Neural progenitor cell (in vitro differentiated cells): ENCODE measurements around the gene PPP6R3. TPM values are rescaled to one million over a fixed set of nuclear protein-coding genes. Genes with fewer than 3 reads are reported as not detected.
"Not testable (repeated sequence)": the region's sequence is repeated elsewhere in the genome, so short reads cannot be mapped to it uniquely, and the experiment has no call there.

Experiments
- DNase-seq: peaks from one replicate; pipeline ENCODE4 v3.0.0-alpha.2; 2016; ENCODE audit warnings: low spot score
- H2AFZ ChIP-seq: fragments of 200-600 bp; sonication (generic); replicated peaks from 2 replicates; pipeline ENCODE4 v1.6.1; 2016; ENCODE audit warnings: antibody characterized with exemption
- H3F3A ChIP-seq: fragments of 200-600 bp; sonication (generic); 2 replicates; pipeline ENCODE4 v1.6.1; 2016; ENCODE audit warnings: antibody characterized with exemption, low read depth
- H3K27ac ChIP-seq: fragments of 200-600 bp; sonication (generic); 2 replicates; pipeline ENCODE4 v1.5.1; 2016; ENCODE audit warnings: mild to moderate bottlenecking
- H3K27me3 ChIP-seq: fragments of 200-600 bp; sonication (generic); 2 replicates; pipeline ENCODE4 v1.6.1; 2016; ENCODE audit warnings: mild to moderate bottlenecking, moderate library complexity
- H3K36me3 ChIP-seq: fragments of 200-600 bp; sonication (generic); 2 replicates; pipeline ENCODE4 v1.5.1; 2016
- H3K4me1 ChIP-seq: fragments of 200-600 bp; sonication (generic); 2 replicates; pipeline ENCODE4 v1.6.1; 2016; ENCODE audit warnings: mixed run types
- H3K4me2 ChIP-seq: fragments of 200-600 bp; sonication (generic); 2 replicates; pipeline ENCODE4 v1.6.1; 2016
- H3K4me3 ChIP-seq: fragments of 200-600 bp; sonication (generic); 2 replicates; pipeline ENCODE4 v1.5.1; 2016
- H3K79me2 ChIP-seq: fragments of 200-600 bp; sonication (generic); 2 replicates; pipeline ENCODE4 v1.6.1; 2016; ENCODE audit warnings: low read depth
- H3K9ac ChIP-seq: fragments of 200-600 bp; sonication (generic); 2 replicates; pipeline ENCODE4 v1.6.1; 2016
- H3K9me3 ChIP-seq: fragments of 200-600 bp; sonication (generic); 2 replicates; pipeline ENCODE4 v1.5.1; 2016; ENCODE audit warnings: low read depth
- H4K20me1 ChIP-seq: fragments of 200-600 bp; sonication (generic); 2 replicates; pipeline ENCODE4 v1.6.1; 2016; ENCODE audit warnings: low read depth
- H3K27ac Mint-ChIP-seq: 3 replicates; pipeline ENCODE4 v1.8.0; 2021; ENCODE audit warnings: mixed read lengths
- H3K27me3 Mint-ChIP-seq: 2 replicates; pipeline ENCODE4 v1.8.0; 2022; ENCODE audit warnings: low read depth, mild to moderate bottlenecking, inconsistent platforms, moderate library complexity, mixed read lengths; ENCODE audit not compliant: insufficient read depth
- H3K36me3 Mint-ChIP-seq: 3 replicates; pipeline ENCODE4 v1.8.0; 2021; ENCODE audit warnings: mixed read lengths
- H3K4me1 Mint-ChIP-seq: 3 replicates; pipeline ENCODE4 v1.8.0; 2021; ENCODE audit warnings: mixed read lengths
- H3K4me3 Mint-ChIP-seq: 3 replicates; pipeline ENCODE4 v1.8.0; 2021; ENCODE audit warnings: mild to moderate bottlenecking, moderate library complexity, mixed read lengths
- H3K9me3 Mint-ChIP-seq: 3 replicates; pipeline ENCODE4 v1.8.0; 2020; ENCODE audit warnings: mixed read lengths
- EZH2 ChIP-seq: fragments of 200-600 bp; sonication (generic); IDR thresholded peaks from 2 replicates; pipeline ENCODE4 v1.6.1; 2017; ENCODE audit warnings: antibody characterized with exemption, mild to moderate bottlenecking, moderate library complexity
- EZH2phosphoT487 ChIP-seq: fragments of 200-600 bp; sonication (generic); IDR thresholded peaks from 2 replicates; pipeline ENCODE4 v1.6.1; 2017; ENCODE audit warnings: antibody characterized with exemption
- total RNA-seq: library from RNA; depleted of rRNA; stranded (reverse); fragments of >200 nt; gene quantifications from 2 replicates; pipeline ENCODE4 v1.2.3, GENCODE V29; 2015; ENCODE audit warnings: low replicate concordance
- TF ChIP-seq, protein P1 (sequence below): fragments of 200-600 bp; sonication (generic); IDR thresholded peaks from 2 replicates; pipeline ENCODE4 v1.5.1; 2017; ENCODE audit warnings: antibody characterized with exemption, mild to moderate bottlenecking

Gene PPP6R3
- total RNA-seq, 1 donor from 2014 or later: 197 TPM

DNA sequence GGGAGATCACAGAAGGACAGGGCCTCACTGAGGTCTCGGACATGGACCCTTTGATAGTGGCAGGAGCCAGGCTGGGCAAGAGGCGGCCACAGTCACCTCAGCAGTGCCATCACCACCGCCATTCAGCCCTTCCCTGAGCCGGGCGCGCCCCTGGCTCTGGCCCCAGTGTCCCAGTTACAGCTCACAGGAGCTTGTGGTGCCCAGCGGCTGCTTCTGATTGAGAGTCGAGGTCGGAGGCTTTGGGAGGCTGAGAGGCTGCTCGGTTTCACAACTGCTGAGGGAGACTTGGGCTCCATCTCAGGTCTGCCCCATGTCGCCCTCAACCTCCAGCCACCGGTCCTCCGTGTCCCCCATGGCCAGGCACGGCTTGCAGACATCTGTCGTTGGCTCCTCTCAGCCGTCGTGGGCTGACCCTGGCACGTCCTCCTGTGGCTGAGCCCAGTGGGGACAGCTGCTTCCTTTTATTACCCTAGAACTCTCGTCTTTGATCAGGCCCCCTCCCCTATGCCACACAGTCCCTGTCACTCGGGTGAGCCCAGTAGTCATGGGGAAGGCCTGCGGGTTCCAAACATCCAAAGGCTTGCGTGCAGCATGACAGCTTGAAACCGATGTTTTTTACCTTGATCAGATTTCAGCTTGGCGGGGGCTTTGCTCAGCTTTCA, 28.4 kb upstream of the PPP6R3 start:
- Histone ChIP-seq H3F3A (no peaks in the 10 kb centered on the region), H4K20me1 (no peaks in the 10 kb centered on the region), H3K4me2 (no peak overlapping the region), H3K4me3 (no peak overlapping the region), H3K9ac (no peak overlapping the region), H3K9me3 (peaks cover 6% of the 10 kb centered on the region), H2AFZ (no peak overlapping the region), H3K36me3 (peaks cover 6% of the 10 kb centered on the region), H3K27ac (no peak overlapping the region), H3K27me3 (no peaks in the 10 kb centered on the region), H3K4me1 (no peaks in the 10 kb centered on the region), H3K79me2 (no peaks in the 10 kb centered on the region)
- peaks cover 5% of the 10 kb centered on the region for H3K27me3 Mint-ChIP-seq
- no peak for DNase-seq
- no peak overlapping the region for H3K27ac Mint-ChIP-seq
- H3K4me1 Mint-ChIP-seq: peaks cover 2% of the 10 kb centered on the region
- H3K4me3 Mint-ChIP-seq: no peak overlapping the region
- TF ChIP-seq EZH2phosphoT487 (no peak), EZH2 (no peak)
- TF ChIP-seq, protein P1, sequence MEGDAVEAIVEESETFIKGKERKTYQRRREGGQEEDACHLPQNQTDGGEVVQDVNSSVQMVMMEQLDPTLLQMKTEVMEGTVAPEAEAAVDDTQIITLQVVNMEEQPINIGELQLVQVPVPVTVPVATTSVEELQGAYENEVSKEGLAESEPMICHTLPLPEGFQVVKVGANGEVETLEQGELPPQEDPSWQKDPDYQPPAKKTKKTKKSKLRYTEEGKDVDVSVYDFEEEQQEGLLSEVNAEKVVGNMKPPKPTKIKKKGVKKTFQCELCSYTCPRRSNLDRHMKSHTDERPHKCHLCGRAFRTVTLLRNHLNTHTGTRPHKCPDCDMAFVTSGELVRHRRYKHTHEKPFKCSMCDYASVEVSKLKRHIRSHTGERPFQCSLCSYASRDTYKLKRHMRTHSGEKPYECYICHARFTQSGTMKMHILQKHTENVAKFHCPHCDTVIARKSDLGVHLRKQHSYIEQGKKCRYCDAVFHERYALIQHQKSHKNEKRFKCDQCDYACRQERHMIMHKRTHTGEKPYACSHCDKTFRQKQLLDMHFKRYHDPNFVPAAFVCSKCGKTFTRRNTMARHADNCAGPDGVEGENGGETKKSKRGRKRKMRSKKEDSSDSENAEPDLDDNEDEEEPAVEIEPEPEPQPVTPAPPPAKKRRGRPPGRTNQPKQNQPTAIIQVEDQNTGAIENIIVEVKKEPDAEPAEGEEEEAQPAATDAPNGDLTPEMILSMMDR: no peak
- peaks cover 21% of the 10 kb centered on the region for H3K9me3 Mint-ChIP-seq
- peaks cover 28% of the 10 kb centered on the region for H3K36me3 Mint-ChIP-seq

DNA sequence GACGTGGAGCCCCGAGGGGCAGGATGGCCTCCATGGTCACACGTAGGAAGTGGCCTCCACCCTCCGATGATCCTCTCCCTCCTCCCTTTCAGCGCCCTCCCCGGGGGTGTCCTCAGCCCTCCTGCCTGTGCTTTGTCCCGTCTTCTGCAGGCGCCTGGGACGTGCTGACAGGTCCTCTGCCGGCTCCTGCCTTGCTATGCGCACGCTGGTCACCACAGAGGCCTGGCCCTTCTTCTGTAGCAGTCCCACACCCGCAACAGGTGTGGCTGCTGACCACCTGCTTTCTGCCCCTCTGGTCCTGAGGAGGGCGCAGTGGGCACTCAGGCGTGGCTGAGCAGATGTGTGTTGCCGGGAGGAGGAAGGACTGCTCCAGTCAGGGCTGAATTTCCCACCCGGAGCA, 27.7 kb upstream of the PPP6R3 start:
- Histone ChIP-seq H3K27me3 (no peaks in the 10 kb centered on the region), H4K20me1 (no peaks in the 10 kb centered on the region), H3K27ac (no peak overlapping the region), H2AFZ (no peak overlapping the region), H3F3A (no peaks in the 10 kb centered on the region), H3K4me1 (no peaks in the 10 kb centered on the region), H3K36me3 (peaks cover 6% of the 10 kb centered on the region), H3K4me2 (no peak overlapping the region), H3K79me2 (no peaks in the 10 kb centered on the region), H3K9me3 (peaks cover 6% of the 10 kb centered on the region), H3K9ac (no peak overlapping the region), H3K4me3 (no peak overlapping the region)
- Mint-ChIP-seq H3K27ac (no peak overlapping the region), H3K4me3 (no peak overlapping the region), H3K9me3 (peaks cover 21% of the 10 kb centered on the region), H3K36me3 (peaks cover 29% of the 10 kb centered on the region), H3K27me3 (peaks cover 5% of the 10 kb centered on the region), H3K4me1 (peaks cover 5% of the 10 kb centered on the region)
- DNase-seq: no peak
- TF ChIP-seq EZH2phosphoT487 (no peak), EZH2 (no peak)
- TF ChIP-seq, protein P1: no peak

DNA sequence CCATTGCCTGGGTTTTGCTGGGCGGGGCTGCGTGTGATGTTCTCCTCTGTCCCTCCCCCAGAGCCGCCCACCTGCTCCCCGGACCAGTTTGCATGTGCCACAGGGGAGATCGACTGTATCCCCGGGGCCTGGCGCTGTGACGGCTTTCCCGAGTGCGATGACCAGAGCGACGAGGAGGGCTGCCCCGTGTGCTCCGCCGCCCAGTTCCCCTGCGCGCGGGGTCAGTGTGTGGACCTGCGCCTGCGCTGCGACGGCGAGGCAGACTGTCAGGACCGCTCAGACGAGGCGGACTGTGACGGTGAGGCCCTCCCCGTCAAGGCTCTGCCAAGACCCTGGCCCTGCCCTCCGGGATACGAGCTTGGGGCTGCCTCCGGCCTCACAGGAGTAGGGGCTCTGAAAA, 27.0 kb upstream of the PPP6R3 start:
- Mint-ChIP-seq H3K27ac (no peak overlapping the region), H3K9me3 (peaks cover 17% of the 10 kb centered on the region)

DNA sequence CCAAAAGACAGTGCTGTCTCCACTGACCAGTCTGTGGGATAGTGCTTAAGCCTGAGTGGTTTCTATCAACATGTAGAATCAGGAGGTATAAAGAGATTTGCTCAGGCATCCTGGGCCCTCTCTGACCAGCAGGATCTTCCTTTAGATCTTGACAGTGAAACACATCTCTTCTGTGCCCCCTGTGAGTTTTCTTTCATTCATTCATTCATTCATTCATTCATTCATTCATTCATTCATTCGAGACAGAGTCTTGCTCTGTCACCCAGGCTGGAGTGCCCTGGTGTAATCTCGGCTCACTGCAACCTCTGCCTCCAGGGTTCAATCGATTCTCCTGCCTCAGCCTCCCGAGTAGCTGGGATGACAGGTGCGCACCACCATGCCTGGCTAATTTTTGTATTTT, 26.4 kb upstream of the PPP6R3 start:
- Mint-ChIP-seq H3K36me3 (peaks cover 21% of the 10 kb centered on the region), H3K9me3 (peaks cover 13% of the 10 kb centered on the region)
- not testable (repeated sequence) for H3K9me3 ChIP-seq, H4K20me1 ChIP-seq, H3K4me1 Mint-ChIP-seq, H3F3A ChIP-seq, H3K27ac Mint-ChIP-seq, H3K4me3 Mint-ChIP-seq, H3K36me3 ChIP-seq, H3K27ac ChIP-seq, H3K4me1 ChIP-seq, H3K27me3 Mint-ChIP-seq, H3K27me3 ChIP-seq, H3K4me2 ChIP-seq, H3K79me2 ChIP-seq, H3K9ac ChIP-seq, DNase-seq, H2AFZ ChIP-seq, H3K4me3 ChIP-seq

More for the DNA sequence above, 27.0 kb upstream of the PPP6R3 start:
- H3K4me1 Mint-ChIP-seq: peaks cover 5% of the 10 kb centered on the region
- DNase-seq: no peak
- Histone ChIP-seq H3K79me2 (no peaks in the 10 kb centered on the region), H4K20me1 (no peaks in the 10 kb centered on the region), H3K27me3 (no peaks in the 10 kb centered on the region), H2AFZ (no peak overlapping the region), H3K9ac (no peak overlapping the region), H3K9me3 (peaks cover 6% of the 10 kb centered on the region), H3F3A (no peaks in the 10 kb centered on the region), H3K4me3 (no peak overlapping the region), H3K4me2 (no peak overlapping the region), H3K36me3 (peaks cover 6% of the 10 kb centered on the region), H3K27ac (no peak overlapping the region), H3K4me1 (no peaks in the 10 kb centered on the region)
- peaks cover 25% of the 10 kb centered on the region for H3K36me3 Mint-ChIP-seq
- TF ChIP-seq, protein P1: no peak
- no peak for TF ChIP-seq EZH2
- no peak for TF ChIP-seq EZH2phosphoT487
- H3K4me3 Mint-ChIP-seq: no peak overlapping the region
- peaks cover 5% of the 10 kb centered on the region for H3K27me3 Mint-ChIP-seq
